HG03097 (cell line): ENCODE data around the gene RTEL1.

Source experiments
- ATAC-seq: cut with Tn5 transposase; IDR thresholded peaks from one replicate; pipeline ENCODE4 v1.9.1; 2021; ENCODE audit not compliant: unreplicated experiment, low FRiP score

The RTEL1 gene

GRCh38 chr20:63737945-63738686 is 80.0 kb downstream of the RTEL1 start:
- ATAC-seq: no peak

GRCh38 chr20:63738687-63739129 is 80.6 kb downstream of the RTEL1 start:
- no peak for ATAC-seq

GRCh38 chr20:63739130-63740069 is 81.3 kb downstream of the RTEL1 start, which contains the start of gene SLC2A4RG:
Gene SLC2A4RG, plus strand, starts transcription at chr20:63739776. Its CDS starts 137 bp downstream, at chr20:63739913.
- ATAC-seq: peak; percentile 34

GRCh38 chr20:63740070-63740626 is 82.0 kb downstream of the RTEL1 start:
- no peak for ATAC-seq

- no peak for ATAC-seq
These were observed 82.7 kb downstream of the RTEL1 start for GRCh38 chr20:63740627-63741353.

- no peak for ATAC-seq
These were observed 83.2 kb downstream of the RTEL1 start for GRCh38 chr20:63741354-63741675.

GRCh38 chr20:63741676-63742380 is 83.7 kb downstream of the RTEL1 start:
- no peak for ATAC-seq

GRCh38 chr20:63742381-63743024 is 84.4 kb downstream of the RTEL1 start:
- no peak for ATAC-seq

GRCh38 chr20:63743210-63743970 is 85.3 kb downstream of the RTEL1 start:
- no peak for ATAC-seq

- no peak for ATAC-seq
These were observed 86.0 kb downstream of the RTEL1 start for GRCh38 chr20:63744158-63744557.

- ATAC-seq: no peak
These were observed 86.7 kb downstream of the RTEL1 start for GRCh38 chr20:63744574-63745423.

GRCh38 chr20:63745424-63745805 is 87.3 kb downstream of the RTEL1 start:
- ATAC-seq: no peak
